Activated naive CD4-positive, alpha-beta T cell treated with anti-CD3 and anti-CD28 coated beads, Interleukin-2, amount 50 U/mL, for 72 hours (primary cell): ENCODE measurements around the gene STMP1. TPM values are rescaled to one million over a fixed set of nuclear protein-coding genes. Genes with fewer than 3 reads are reported as not detected.

Source experiments
- total RNA-seq, 2 donors: library from RNA; stranded (reverse); gene quantifications; one replicate each; pipeline ENCODE4 v1.2.3, GENCODE V29; 2022

STMP1 gene
- total RNA-seq, 2 donors from 2014 or later, result 16.6 to 17.0 TPM

Other genes with a start within 250 kb of the STMP1 start
- gene CNOT4, start 152.4 kb upstream of the STMP1 start, total RNA-seq, result 10 to 100 TPM; 21.7 to 25.4 TPM
- gene NUP205, start 104.6 kb upstream of the STMP1 start, total RNA-seq, result 100 to 1,000 TPM in 1 of 2 donors, 10 to 100 TPM in 1; 61.5 to 156 TPM
- gene SLC13A4, start 65.7 kb downstream of the STMP1 start, total RNA-seq, result not detected
- gene FAM180A, start 86.3 kb downstream of the STMP1 start, total RNA-seq, result not detected